ENCODE data around the gene CR1L. TPM values are rescaled to one million over a fixed set of nuclear protein-coding genes. Genes with fewer than 3 reads are reported as not detected.

Gene CR1L
- total and polyA plus RNA-seq, 9 of the 15 experiments (the other 6 are each of a cell fraction or from before 2014, with no cell fraction given): 10.1 to 74.8 (median 34.3) TPM

DNA sequence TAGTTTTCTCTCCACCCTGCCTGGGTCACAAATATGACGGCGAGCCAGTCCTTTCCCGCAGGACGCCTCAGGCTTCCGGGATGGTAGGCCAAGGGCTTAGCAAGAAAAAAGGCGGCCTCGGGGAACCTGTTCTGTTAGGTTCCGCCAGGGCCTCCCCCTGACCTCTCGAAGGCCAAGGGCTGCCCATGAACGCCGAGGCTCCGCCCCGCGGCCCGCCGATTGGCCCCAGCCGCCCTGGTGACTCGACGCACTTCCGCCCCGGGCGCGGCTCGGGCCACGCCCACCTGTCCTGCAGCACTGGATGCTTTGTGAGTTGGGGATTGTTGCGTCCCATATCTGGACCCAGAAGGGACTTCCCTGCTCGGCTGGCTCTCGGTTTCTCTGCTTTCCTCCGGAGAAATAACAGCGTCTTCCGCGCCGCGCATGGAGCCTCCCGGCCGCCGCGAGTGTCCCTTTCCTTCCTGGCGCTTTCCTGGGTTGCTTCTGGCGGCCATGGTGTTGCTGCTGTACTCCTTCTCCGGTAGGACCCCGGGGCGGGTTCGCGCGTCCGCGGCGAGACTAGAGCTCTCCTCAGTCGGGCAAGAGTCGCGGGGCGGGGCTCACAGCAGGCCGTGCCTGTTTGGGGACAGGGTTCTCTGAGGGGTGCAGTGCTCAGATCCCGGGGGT is 107.0 kb downstream of the CR1L start, which contains the start of gene CD46 (continued):
- TF ChIP-seq, protein P1, sequence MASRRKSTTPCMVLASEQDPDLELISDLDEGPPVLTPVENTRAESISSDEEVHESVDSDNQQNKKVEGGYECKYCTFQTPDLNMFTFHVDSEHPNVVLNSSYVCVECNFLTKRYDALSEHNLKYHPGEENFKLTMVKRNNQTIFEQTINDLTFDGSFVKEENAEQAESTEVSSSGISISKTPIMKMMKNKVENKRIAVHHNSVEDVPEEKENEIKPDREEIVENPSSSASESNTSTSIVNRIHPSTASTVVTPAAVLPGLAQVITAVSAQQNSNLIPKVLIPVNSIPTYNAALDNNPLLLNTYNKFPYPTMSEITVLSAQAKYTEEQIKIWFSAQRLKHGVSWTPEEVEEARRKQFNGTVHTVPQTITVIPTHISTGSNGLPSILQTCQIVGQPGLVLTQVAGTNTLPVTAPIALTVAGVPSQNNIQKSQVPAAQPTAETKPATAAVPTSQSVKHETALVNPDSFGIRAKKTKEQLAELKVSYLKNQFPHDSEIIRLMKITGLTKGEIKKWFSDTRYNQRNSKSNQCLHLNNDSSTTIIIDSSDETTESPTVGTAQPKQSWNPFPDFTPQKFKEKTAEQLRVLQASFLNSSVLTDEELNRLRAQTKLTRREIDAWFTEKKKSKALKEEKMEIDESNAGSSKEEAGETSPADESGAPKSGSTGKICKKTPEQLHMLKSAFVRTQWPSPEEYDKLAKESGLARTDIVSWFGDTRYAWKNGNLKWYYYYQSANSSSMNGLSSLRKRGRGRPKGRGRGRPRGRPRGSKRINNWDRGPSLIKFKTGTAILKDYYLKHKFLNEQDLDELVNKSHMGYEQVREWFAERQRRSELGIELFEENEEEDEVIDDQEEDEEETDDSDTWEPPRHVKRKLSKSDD (conservative IDR thresholded peaks at IDR 0.05; ENCODE audit: low read length): no peak
- TF ChIP-seq RBM25 (IDR thresholded peaks at IDR 0.05; ENCODE audit: low read depth, low read length, severe bottlenecking) (peak; percentile 93), RBM17 (IDR thresholded peaks at IDR 0.05; ENCODE audit: borderline replicate concordance, low read depth, low read length) (no peak), L3MBTL2 (IDR thresholded peaks at IDR 0.05) (peak; percentile 94), SIRT6 (IDR thresholded peaks at IDR 0.05; ENCODE audit: low read depth, low read length) (no peak), MEF2D (tag; conservative IDR thresholded peaks at IDR 0.05; ENCODE audit: low read depth) (peak; percentile 52; the same call in 1 of the 2 replicates), ZNF253 (CRISPR knock-in tag; conservative IDR thresholded peaks at IDR 0.05) (no peak), LEF1 (IDR thresholded peaks at IDR 0.05) (no peak), ZFP30 (CRISPR knock-in tag; IDR thresholded peaks at IDR 0.05; ENCODE audit: borderline replicate concordance) (no peak), STAG1 (CRISPR knock-in tag; IDR thresholded peaks at IDR 0.05; ENCODE audit: borderline replicate concordance) (no peak), BRD9 (IDR thresholded peaks at IDR 0.05; ENCODE audit: low read depth, partially characterized antibody) (no peak)
- TF ChIP-seq, protein P2, sequence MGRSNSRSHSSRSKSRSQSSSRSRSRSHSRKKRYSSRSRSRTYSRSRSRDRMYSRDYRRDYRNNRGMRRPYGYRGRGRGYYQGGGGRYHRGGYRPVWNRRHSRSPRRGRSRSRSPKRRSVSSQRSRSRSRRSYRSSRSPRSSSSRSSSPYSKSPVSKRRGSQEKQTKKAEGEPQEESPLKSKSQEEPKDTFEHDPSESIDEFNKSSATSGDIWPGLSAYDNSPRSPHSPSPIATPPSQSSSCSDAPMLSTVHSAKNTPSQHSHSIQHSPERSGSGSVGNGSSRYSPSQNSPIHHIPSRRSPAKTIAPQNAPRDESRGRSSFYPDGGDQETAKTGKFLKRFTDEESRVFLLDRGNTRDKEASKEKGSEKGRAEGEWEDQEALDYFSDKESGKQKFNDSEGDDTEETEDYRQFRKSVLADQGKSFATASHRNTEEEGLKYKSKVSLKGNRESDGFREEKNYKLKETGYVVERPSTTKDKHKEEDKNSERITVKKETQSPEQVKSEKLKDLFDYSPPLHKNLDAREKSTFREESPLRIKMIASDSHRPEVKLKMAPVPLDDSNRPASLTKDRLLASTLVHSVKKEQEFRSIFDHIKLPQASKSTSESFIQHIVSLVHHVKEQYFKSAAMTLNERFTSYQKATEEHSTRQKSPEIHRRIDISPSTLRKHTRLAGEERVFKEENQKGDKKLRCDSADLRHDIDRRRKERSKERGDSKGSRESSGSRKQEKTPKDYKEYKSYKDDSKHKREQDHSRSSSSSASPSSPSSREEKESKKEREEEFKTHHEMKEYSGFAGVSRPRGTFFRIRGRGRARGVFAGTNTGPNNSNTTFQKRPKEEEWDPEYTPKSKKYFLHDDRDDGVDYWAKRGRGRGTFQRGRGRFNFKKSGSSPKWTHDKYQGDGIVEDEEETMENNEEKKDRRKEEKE (IDR thresholded peaks at IDR 0.05; ENCODE audit: borderline replicate concordance in 1 of 2, control insufficient read depth in 1 of 2, low read depth in 2 of 2, low read length in 1 of 2): 0 out of 4 replicates have a peak, but pooled peaks of 1 of the 2 experiments have one; percentile 31
- TF ChIP-seq, protein P3, sequence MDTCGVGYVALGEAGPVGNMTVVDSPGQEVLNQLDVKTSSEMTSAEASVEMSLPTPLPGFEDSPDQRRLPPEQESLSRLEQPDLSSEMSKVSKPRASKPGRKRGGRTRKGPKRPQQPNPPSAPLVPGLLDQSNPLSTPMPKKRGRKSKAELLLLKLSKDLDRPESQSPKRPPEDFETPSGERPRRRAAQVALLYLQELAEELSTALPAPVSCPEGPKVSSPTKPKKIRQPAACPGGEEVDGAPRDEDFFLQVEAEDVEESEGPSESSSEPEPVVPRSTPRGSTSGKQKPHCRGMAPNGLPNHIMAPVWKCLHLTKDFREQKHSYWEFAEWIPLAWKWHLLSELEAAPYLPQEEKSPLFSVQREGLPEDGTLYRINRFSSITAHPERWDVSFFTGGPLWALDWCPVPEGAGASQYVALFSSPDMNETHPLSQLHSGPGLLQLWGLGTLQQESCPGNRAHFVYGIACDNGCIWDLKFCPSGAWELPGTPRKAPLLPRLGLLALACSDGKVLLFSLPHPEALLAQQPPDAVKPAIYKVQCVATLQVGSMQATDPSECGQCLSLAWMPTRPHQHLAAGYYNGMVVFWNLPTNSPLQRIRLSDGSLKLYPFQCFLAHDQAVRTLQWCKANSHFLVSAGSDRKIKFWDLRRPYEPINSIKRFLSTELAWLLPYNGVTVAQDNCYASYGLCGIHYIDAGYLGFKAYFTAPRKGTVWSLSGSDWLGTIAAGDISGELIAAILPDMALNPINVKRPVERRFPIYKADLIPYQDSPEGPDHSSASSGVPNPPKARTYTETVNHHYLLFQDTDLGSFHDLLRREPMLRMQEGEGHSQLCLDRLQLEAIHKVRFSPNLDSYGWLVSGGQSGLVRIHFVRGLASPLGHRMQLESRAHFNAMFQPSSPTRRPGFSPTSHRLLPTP (IDR thresholded peaks at IDR 0.05; ENCODE audit: borderline replicate concordance, extremely low read depth, insufficient read length): no peak
- TF ChIP-seq, protein P4, sequence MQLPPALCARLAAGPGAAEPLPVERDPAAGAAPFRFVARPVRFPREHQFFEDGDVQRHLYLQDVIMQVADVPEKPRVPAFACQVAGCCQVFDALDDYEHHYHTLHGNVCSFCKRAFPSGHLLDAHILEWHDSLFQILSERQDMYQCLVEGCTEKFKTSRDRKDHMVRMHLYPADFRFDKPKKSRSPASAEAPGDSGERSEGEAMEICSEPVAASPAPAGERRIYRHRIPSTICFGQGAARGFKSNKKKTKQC (CRISPR knock-in tag; IDR thresholded peaks at IDR 0.05): no peak; the same call in 1 of the 2 replicates
- TF ChIP-seq, protein P5, sequence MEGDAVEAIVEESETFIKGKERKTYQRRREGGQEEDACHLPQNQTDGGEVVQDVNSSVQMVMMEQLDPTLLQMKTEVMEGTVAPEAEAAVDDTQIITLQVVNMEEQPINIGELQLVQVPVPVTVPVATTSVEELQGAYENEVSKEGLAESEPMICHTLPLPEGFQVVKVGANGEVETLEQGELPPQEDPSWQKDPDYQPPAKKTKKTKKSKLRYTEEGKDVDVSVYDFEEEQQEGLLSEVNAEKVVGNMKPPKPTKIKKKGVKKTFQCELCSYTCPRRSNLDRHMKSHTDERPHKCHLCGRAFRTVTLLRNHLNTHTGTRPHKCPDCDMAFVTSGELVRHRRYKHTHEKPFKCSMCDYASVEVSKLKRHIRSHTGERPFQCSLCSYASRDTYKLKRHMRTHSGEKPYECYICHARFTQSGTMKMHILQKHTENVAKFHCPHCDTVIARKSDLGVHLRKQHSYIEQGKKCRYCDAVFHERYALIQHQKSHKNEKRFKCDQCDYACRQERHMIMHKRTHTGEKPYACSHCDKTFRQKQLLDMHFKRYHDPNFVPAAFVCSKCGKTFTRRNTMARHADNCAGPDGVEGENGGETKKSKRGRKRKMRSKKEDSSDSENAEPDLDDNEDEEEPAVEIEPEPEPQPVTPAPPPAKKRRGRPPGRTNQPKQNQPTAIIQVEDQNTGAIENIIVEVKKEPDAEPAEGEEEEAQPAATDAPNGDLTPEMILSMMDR (IDR thresholded peaks at IDR 0.05 in 2 of 3, conservative IDR thresholded peaks at IDR 0.05 in 1 of 3; ENCODE audit: insufficient read depth in 2 of 3, low read depth in 1 of 3, low read length in 3 of 3): peak in 2 of 3 experiments; percentile 2 to 4; a peak in 1 of 6 replicates

All from K562 (cell line).